ENCODE measurements around the gene CIB4.

- TF ChIP-seq, protein P1, sequence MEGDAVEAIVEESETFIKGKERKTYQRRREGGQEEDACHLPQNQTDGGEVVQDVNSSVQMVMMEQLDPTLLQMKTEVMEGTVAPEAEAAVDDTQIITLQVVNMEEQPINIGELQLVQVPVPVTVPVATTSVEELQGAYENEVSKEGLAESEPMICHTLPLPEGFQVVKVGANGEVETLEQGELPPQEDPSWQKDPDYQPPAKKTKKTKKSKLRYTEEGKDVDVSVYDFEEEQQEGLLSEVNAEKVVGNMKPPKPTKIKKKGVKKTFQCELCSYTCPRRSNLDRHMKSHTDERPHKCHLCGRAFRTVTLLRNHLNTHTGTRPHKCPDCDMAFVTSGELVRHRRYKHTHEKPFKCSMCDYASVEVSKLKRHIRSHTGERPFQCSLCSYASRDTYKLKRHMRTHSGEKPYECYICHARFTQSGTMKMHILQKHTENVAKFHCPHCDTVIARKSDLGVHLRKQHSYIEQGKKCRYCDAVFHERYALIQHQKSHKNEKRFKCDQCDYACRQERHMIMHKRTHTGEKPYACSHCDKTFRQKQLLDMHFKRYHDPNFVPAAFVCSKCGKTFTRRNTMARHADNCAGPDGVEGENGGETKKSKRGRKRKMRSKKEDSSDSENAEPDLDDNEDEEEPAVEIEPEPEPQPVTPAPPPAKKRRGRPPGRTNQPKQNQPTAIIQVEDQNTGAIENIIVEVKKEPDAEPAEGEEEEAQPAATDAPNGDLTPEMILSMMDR (conservative IDR thresholded peaks at IDR 0.05; ENCODE audit: low read depth, low read length), result no peak
- no peak for TF ChIP-seq EZH2 (IDR thresholded peaks at IDR 0.05; ENCODE audit: borderline replicate concordance, low read depth, low read length, poor library complexity, severe bottlenecking)
Observed at GRCh38 chr2:26636935-26637334, 4.2 kb downstream of the CIB4 start.
